Colonic mucosa (tissue), 4 donors: ENCODE results near the gene TAOK1. TPM values are rescaled to one million over a fixed set of nuclear protein-coding genes. Genes with fewer than 3 reads are reported as not detected.

Source experiments
- DNase-seq: peaks from one replicate; pipeline ENCODE4 v3.0.0-alpha.2; 2020
- H3K27ac ChIP-seq: fragments of 200-600 bp; one replicate; pipeline ENCODE4 v1.8.0; 2021
- H3K27me3 ChIP-seq: fragments of 200-600 bp; one replicate; pipeline ENCODE4 v1.8.0; 2021
- H3K36me3 ChIP-seq: fragments of 200-600 bp; one replicate; pipeline ENCODE4 v1.8.0; 2021
- H3K4me1 ChIP-seq: fragments of 200-600 bp; one replicate; pipeline ENCODE4 v1.8.0; 2021; ENCODE audit warnings: mild to moderate bottlenecking
- H3K4me3 ChIP-seq: fragments of 200-600 bp; one replicate; pipeline ENCODE4 v1.8.0; 2021
- H3K9ac ChIP-seq, 2 donors: one replicate each; pipeline ENCODE4 v1.7.0; 2013; ENCODE audit warnings: control low read depth in 2 of 2, low read depth in 2 of 2, low read length in 2 of 2
- H3K9me3 ChIP-seq: fragments of 200-600 bp; one replicate; pipeline ENCODE4 v1.8.0; 2021
- intact Hi-C: fragments of 100-400 bp; cut with DNase I; formaldehyde crosslinking; loops from one replicate; pipeline ENCODE4 v1.14.1; 2022
- total RNA-seq, 2 donors: library from RNA; stranded (reverse); fragmentation: NEBNext Ultra II Directional in 1 of 2; extraction: Animal tissue kit (Norgen Biotek cat#: 25700) in 1 of 2; gene quantifications; one replicate each; pipeline ENCODE4 v1.2.1, GENCODE V29; 2021
- TF ChIP-seq, protein P1 (sequence below): fragments of 200-600 bp; IDR thresholded peaks from one replicate; pipeline ENCODE4 v1.8.0; 2022; ENCODE audit warnings: antibody characterized with exemption, mild to moderate bottlenecking
- donor health status: healthy.
- donor health status: DM: no; HTN: no; CAD: no.
- donor health status: DM: no; HTN: no; CAD: no.

The TAOK1 gene
- total RNA-seq, 2 donors from 2014 or later: 42.1 to 57.1 TPM

DNA sequence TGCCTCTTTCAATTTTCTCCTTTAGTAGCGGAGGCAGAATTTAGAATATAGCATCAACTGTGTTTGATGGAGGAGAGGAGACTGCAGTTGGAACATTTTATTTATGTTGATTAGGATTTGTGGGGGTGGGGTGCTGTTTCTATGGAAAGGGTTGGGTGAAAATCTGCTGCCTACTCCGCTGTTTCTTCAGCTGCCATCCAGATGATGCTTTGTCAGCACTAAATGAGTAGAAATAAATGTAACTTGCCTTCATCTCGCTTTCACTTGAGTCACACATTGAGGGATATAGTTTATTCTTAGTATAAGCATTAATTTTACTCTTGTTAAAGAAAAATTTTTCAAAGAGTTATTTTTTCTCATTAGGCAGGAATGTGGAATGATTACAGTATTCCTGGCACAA, 134.5 kb downstream of the TAOK1 start:
- TF ChIP-seq, protein P1, sequence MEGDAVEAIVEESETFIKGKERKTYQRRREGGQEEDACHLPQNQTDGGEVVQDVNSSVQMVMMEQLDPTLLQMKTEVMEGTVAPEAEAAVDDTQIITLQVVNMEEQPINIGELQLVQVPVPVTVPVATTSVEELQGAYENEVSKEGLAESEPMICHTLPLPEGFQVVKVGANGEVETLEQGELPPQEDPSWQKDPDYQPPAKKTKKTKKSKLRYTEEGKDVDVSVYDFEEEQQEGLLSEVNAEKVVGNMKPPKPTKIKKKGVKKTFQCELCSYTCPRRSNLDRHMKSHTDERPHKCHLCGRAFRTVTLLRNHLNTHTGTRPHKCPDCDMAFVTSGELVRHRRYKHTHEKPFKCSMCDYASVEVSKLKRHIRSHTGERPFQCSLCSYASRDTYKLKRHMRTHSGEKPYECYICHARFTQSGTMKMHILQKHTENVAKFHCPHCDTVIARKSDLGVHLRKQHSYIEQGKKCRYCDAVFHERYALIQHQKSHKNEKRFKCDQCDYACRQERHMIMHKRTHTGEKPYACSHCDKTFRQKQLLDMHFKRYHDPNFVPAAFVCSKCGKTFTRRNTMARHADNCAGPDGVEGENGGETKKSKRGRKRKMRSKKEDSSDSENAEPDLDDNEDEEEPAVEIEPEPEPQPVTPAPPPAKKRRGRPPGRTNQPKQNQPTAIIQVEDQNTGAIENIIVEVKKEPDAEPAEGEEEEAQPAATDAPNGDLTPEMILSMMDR: no peak
- intact Hi-C loops: no loop called here
- DNase-seq: no peak
- H3K36me3 ChIP-seq: no peaks in the 10 kb centered on the region
- no peak overlapping the region for H3K9ac ChIP-seq
- no peak overlapping the region for H3K4me3 ChIP-seq
- no peaks in the 10 kb centered on the region for H3K9me3 ChIP-seq
- no peak overlapping the region for H3K27ac ChIP-seq
- H3K4me1 ChIP-seq: no peaks in the 10 kb centered on the region
- no peaks in the 10 kb centered on the region for H3K27me3 ChIP-seq

DNA sequence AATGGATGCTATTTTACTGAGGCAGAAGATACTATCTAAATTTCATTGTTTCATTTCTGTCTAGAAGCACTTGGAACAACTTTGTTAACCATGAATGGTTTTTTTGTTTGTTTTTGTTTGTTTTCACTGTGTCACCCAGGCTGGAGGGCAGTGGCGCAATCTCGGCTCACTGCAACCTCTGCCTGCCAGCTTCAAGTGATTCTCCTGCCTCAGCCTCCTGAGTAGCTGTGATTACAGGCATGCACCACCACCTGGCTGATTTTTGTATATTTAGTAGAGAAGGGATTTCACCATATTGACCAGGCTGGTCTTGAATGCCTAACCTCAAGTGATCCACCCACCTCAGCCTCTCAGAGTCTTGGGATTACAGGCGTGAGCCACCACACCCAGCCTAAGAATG, 136.2 kb downstream of the TAOK1 start:
- intact Hi-C loops: no loop called here
- no peaks in the 10 kb centered on the region for H3K9me3 ChIP-seq
- H3K36me3 ChIP-seq: no peaks in the 10 kb centered on the region
- H3K27me3 ChIP-seq: no peaks in the 10 kb centered on the region
- no peaks in the 10 kb centered on the region for H3K4me1 ChIP-seq
- TF ChIP-seq, protein P1: no peak
- H3K9ac ChIP-seq: no peak overlapping the region
- H3K27ac ChIP-seq: no peak overlapping the region
- DNase-seq: no peak
- H3K4me3 ChIP-seq: no peak overlapping the region

DNA sequence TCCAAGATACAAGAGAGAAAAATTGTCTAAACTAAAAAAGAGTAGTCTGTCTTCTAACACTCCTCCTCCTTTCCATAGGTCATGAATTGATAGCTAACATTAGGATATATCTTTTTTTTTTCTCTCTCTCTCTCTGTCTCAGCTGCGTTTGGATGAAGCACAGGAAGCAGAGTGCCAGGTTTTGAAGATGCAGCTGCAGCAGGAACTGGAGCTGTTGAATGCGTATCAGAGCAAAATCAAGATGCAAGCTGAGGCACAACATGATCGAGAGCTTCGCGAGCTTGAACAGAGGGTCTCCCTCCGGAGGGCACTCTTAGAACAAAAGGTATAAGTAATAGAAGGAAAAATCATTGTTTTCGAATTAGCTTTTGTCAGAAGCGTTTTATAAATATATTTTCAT, 143.8 kb downstream of the TAOK1 start:
- no peaks in the 10 kb centered on the region for H3K4me1 ChIP-seq
- intact Hi-C loops: no loop called here
- no peak for DNase-seq
- H3K36me3 ChIP-seq: no peaks in the 10 kb centered on the region
- no peak overlapping the region for H3K27ac ChIP-seq
- no peak overlapping the region for H3K4me3 ChIP-seq
- H3K27me3 ChIP-seq: no peaks in the 10 kb centered on the region
- H3K9ac ChIP-seq: no peak overlapping the region
- no peaks in the 10 kb centered on the region for H3K9me3 ChIP-seq
- TF ChIP-seq, protein P1: no peak

DNA sequence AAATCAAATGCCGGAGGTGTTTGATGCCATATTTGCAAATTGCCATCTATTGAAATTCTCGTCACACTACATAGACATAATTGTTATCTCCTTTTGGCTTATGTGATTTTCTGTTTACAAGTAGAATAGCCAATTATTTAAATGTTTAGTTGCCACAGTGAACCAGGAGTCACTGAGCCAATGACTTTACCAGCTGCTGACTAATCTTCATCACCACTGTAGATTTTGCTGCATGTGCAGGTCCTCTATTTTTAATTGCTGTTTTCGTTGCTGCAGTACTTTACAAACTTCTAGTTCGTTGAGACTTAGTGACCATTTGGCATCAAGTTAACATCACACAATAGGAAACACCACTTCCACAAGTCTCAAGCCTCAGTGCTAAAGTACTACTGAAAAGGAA, 153.9 kb downstream of the TAOK1 start:
- no peaks in the 10 kb centered on the region for H3K9me3 ChIP-seq
- DNase-seq: no peak
- H3K4me3 ChIP-seq: no peak overlapping the region
- TF ChIP-seq, protein P1: no peak
- H3K9ac ChIP-seq: no peak overlapping the region
- H3K27ac ChIP-seq: no peak overlapping the region
- intact Hi-C loops: no loop called here
- H3K36me3 ChIP-seq: peaks cover 5% of the 10 kb centered on the region
- H3K4me1 ChIP-seq: no peaks in the 10 kb centered on the region
- H3K27me3 ChIP-seq: no peaks in the 10 kb centered on the region

DNA sequence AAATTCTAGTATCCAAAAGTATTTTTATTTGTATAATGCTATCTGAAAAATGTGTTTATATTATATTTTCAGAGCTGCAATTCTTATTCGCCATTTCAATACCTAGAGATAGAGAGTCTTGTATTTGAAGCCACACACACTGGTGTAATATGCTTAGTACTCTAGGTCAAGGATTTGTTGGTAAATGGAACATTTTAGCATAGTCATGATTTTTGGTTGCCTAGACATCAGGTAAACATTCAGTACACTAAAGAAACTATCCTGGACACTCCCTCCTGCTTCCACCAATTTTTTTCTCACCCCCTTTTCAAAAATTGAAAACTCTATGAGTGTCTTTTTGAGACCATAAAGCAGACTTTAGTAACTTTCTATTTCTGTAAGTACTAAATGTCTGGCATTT, 155.9 kb downstream of the TAOK1 start:
- H3K4me1 ChIP-seq: no peaks in the 10 kb centered on the region
- H3K9ac ChIP-seq: no peak overlapping the region
- peaks cover 5% of the 10 kb centered on the region for H3K36me3 ChIP-seq
- TF ChIP-seq, protein P1: no peak
- H3K27me3 ChIP-seq: no peaks in the 10 kb centered on the region
- intact Hi-C loops: no loop called here
- H3K4me3 ChIP-seq: no peak overlapping the region
- no peak for DNase-seq
- H3K9me3 ChIP-seq: no peaks in the 10 kb centered on the region
- no peak overlapping the region for H3K27ac ChIP-seq

DNA sequence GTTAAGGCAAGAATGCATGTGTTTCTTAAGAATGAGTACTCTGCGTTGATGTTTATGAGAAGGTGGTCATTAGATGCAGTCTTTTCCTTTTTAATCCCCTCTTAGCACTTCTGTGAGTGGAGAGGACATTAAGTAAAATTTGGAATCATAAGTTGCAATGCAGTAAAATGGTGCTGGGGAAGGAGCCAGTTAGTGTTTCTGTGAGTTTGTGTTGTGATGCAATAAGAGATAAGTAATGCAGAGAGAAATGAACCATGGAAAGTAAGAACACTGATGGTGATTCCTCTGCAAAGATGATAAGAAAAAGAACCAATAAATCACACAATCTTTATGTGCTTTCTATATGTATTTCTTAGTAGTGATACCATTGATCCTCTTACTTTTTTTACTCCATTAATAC, 156.7 kb downstream of the TAOK1 start:
- TF ChIP-seq, protein P1: no peak
- Histone ChIP-seq H3K9ac (no peak overlapping the region), H3K4me3 (no peak overlapping the region), H3K9me3 (no peaks in the 10 kb centered on the region), H3K4me1 (no peaks in the 10 kb centered on the region), H3K27ac (no peak overlapping the region), H3K36me3 (peaks cover 5% of the 10 kb centered on the region), H3K27me3 (no peaks in the 10 kb centered on the region)
- intact Hi-C loops: no loop called here
- DNase-seq: no peak
